Heart left ventricle (tissue), 13 donors: ENCODE results near the gene SERF2.

ENCODE experiments used
- CTCF ChIP-seq, 12 donors: fragments of 200-600 bp; sonication (generic) in 4 of 12; IDR thresholded peaks; one replicate each; pipeline versions ENCODE4 v1.5.0 to v1.8.0; 2018 to 2022; ENCODE audit warnings: antibody characterized with exemption in 12 of 12, mild to moderate bottlenecking in 5 of 12
- POLR2A ChIP-seq, 2 donors: fragments of 450-650 bp; IDR thresholded peaks; one replicate each; pipeline ENCODE4 v1.6.1; 2017; ENCODE audit warnings: antibody characterized with exemption in 2 of 2, mild to moderate bottlenecking in 2 of 2, moderate library complexity in 2 of 2
- donor health status: ischemic (EF 13 %, LVEDD 7.1; RV severe dilation, severe dysfunction).
- donor health status: DM: no; HTN: yes; CAD: no.
- donor health status: DM: no; HTN: no; CAD: no.
- donor health status: ischemic (EF 25% LVEDD 6.9; RV normal size, moderate dysfunction).
- donor health status: ischemic (EF 25% LVEDD 5.7; RV mildly dilated, moderate dysfunction).
- donor health status: ischemic (EF 35%, LVEDD 5.7; RV mildly dilated, moderate dysfunction).
- donor health status: nonischemic (EF 11% LVEDD 7.7; RV severe dilation, severe dysfunction).
- donor health status: DM: yes; HTN: yes; CAD: no.
- donor health status: PGD.
- donor health status: ischemic (EF 29% LVEDD 5.4; RV normal size, mild dysfunction).
- donor health status: nonischemic (EF 23%, LVEDD 6.1; RV moderate dilation, normal function).

DNA sequence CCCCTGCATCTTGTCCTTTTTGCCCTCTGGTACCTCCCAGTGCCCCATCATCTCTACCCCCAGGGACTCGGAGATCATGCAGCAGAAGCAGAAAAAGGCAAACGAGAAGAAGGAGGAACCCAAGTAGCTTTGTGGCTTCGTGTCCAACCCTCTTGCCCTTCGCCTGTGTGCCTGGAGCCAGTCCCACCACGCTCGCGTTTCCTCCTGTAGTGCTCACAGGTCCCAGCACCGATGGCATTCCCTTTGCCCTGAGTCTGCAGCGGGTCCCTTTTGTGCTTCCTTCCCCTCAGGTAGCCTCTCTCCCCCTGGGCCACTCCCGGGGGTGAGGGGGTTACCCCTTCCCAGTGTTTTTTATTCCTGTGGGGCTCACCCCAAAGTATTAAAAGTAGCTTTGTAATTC, 1.5 kb downstream of the SERF2 start:
- TF ChIP-seq CTCF (IDR thresholded peaks at IDR 0.05), result no peak
- no peak for TF ChIP-seq POLR2A (IDR thresholded peaks at IDR 0.05)
